HG03135 (cell line): ENCODE results near the gene ARHGEF38.

Source experiments
- ATAC-seq: cut with Tn5 transposase; IDR thresholded peaks from one replicate; pipeline ENCODE4 v1.9.1; 2021; ENCODE audit warnings: mild to moderate bottlenecking, moderate library complexity; ENCODE audit not compliant: unreplicated experiment

ARHGEF38 gene, protein sequence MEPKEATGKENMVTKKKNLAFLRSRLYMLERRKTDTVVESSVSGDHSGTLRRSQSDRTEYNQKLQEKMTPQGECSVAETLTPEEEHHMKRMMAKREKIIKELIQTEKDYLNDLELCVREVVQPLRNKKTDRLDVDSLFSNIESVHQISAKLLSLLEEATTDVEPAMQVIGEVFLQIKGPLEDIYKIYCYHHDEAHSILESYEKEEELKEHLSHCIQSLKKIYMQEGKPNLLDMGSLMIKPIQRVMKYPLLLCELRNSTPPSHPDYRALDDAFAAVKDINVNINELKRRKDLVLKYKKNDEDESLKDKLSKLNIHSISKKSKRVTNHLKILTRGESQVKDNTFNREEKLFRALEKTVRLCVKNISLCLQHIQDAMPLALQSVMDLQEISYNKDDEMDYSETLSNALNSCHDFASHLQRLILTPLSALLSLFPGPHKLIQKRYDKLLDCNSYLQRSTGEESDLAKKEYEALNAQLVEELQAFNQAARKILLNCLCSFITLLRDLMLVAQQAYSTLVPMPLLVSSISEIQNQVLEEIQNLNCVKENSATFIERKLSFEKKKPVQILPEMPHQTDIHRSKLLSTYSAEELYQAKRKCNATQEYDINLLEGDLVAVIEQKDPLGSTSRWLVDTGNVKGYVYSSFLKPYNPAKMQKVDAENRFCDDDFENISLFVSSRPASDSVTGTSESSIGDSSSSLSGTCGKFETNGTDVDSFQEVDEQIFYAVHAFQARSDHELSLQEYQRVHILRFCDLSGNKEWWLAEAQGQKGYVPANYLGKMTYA

DNA sequence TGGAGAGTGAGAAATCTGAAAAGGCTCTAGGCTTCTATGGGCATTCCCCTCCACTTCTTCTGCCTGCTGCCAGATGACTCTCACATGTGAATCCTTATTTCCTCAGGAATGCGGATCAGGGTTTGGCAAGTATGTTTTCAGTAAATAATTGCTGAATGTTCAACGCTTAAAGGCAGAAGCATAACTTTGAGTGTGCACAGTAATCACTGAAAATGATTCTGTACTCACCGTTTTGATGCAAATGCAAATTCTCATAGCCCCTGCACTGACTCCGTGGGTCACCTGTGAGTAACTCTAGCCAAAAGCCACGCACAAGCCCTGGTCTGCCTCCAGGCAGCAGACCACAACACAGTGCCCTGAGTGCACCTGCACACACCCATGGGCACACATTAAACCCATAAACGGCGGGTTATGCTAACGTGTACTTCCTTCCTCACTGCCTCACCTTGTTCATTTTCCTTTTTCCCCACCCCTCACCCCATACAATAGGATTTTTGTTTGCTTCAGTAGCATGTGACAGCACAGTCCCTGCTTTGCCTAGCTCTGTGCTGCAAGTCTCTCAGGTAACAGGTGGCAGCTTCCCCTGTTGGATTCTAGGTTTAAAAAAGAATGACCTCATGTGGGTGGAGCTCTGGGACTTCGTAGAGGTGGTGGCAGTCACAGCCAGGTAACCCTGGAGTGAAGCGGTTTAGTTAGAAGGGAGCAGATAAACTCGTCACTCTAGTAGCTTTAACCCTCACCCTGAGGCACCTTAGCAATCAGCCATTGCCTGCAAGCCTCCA is at the start of gene ARHGEF38:
Gene ARHGEF38 (plus strand): TSS at position 656 of the 782 bp plus-strand sequence. CDS start 146 bp downstream, outside the sequence.
- no peak for ATAC-seq

DNA sequence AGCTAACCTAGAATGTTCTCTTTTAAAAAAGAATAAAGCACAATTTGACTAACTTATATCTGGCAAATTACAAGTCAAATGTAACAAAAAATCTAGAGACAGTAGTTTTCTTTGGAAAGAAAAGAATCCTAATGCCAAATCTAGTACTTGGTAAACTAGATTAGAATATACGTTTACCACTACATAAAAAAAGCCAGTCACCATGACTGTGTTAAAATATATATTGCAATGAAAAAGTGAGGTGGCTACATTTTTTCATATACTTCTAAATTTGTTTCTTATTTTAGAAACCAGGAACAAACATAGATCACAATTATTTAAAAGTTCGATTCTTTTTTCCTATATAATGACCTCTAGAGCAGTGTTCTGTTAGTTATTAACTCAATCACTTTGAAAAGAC is 48.9 kb upstream of the ARHGEF38 start:
- no peak for ATAC-seq

DNA sequence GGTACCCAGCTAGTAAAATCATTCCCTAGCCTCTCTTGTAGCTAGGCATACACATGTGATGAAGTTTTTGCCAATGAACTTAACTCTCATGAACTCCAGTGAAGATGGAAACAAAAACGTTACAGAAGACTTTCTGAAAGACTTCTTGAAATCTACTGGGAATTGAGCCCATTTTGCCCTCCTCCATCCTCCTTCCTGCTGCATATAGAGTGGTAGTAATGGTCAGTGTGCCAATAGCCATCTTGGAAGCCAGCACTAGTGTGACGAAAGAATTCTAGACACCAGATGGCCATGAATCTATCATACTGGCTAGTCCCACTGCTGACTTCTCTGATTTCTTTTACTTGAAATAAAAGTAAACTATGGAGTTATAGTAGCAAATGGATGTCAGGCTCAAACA is 47.7 kb upstream of the ARHGEF38 start:
- ATAC-seq: no peak

DNA sequence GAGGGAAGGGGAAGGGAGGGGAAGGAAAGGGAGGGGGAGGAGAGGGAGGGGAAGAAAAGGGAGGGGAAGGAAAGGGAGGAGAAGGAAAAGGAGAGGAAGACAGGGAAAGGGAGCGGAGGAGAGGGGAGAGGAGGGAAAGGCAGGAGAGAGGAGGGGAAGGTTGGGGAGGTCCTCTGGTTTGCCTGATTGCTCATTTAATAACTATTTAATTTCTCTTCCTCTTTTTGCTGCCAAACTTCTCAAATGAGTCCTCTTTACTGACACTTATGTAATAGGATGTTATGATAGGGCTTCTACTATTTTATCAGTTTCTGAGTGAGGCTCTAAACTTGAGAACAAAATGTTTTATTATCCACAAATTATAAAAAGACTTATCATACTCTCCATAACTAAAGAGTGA is 43.1 kb upstream of the ARHGEF38 start:
- ATAC-seq: peak; percentile 95

DNA sequence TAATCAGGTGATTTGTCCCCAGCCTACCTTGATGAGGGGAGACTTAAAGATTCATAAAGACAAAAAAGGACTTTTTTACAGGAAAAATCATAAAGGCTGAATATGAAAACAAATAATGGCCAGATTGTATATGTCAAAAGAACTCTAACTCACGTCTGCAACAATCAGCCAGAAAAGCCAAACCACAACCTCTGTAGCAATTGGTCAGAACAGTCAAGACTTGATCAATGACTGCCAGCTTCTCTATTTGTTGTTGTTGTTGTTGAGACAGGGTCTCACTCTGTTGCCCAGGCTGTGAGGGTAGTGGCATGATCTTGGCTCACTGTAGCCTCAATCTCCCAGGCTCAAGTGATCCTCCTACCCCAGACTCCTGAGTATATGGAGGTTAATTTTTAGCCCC is 42.7 kb upstream of the ARHGEF38 start:
- ATAC-seq: peak; percentile 23

DNA sequence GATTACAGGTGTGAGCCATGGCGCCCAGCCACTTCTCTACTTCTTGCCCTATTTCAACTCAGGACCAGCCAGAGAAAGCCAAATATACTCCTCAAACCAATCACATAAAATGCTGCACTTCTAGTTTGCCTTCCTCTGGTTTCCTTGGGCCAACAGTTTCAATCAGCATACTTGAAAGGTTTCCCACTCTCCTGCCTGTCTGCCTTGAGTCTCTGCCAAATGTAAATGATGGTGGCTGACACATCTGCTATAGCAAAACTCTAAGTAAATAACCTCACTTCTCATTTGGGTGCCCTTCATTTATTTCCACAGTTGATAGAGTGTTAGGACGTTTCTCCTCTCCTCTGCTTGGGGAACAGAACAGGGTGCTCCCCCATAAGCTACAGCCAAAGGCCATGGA is 42.2 kb upstream of the ARHGEF38 start:
- no peak for ATAC-seq

DNA sequence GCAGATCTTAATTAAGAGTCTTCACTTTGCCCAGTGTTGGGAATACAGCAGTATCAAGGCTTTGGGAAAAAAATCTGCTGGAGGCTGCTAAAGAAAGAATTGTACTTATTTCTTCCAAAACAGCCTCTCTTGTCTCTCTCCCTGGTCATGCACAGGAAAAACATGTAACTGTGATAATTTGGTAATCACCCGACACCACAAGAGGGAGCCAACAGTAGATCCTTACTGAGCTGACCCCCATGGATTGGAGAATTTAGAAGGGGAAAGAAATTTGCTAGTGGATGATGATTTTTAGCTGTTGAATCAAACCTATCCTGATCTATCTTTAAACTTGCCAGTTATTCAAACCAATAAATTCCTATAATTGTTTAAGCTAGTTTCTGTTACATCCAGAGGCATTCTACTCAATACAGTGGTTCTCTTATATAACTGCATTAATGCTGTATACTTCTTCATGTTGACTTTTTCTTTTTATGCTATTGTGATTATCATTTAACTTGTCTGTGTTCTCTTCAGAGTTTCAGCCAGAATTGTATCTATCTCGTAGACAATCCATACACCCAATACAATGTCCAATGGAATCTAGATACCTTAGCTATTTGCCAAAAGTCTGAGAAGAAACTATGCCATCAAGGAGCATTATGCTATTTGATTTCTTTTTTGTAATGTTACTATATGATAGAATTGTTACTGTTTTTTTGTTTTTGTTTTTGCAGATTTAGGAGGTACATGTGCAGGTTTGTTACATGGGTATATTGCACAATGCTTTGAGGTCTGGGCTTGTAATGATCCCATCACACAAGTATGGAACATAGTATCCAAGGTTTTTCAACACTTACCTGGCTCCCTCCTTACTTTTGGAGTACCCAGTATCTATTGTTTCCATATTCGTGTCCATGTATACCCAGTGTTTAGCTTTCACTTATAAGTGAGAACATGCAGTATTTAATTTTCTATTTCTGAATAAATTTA is 31.3 kb upstream of the ARHGEF38 start:
- ATAC-seq: peak; percentile 63

DNA sequence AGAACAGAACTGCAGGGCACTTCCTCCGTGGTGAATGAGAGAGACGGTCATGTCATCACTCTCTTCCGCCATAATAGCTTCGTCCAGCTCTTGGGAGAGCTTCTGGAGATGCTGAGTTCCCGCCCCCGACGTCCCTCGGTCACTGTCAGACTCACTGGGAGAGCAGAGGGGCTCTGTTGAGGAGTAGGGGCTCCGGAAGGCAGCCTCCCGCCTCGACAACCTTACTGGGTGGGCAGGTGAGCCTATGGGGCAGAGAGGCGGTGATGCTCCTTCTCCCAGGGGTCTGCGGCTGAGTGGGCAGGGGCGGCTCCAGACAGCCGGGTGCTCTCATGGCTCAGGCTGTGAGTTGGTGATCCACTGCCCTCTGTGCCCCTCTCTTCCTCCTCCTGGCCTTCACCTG is 25.8 kb upstream of the ARHGEF38 start:
- no peak for ATAC-seq

DNA sequence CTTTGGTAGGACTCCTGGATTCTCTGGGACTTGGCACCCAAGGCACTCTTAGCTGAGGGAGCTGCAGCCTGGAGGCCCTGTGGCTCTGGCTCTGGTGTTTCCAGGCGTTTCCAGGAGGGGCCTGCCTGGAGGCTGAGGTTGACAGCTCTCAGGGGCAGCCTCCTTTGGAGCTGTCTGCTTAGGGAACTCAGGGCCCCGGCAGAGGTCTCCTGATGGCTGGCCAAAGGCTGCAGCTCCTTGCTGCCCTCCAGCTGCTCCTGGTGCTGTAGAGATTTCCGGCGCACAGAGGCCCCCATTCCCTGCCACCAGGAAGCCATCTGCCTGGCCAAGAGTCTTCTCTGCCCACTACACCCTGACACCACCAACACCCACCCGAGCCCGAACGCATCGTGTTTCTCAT is 25.3 kb upstream of the ARHGEF38 start:
- no peak for ATAC-seq

DNA sequence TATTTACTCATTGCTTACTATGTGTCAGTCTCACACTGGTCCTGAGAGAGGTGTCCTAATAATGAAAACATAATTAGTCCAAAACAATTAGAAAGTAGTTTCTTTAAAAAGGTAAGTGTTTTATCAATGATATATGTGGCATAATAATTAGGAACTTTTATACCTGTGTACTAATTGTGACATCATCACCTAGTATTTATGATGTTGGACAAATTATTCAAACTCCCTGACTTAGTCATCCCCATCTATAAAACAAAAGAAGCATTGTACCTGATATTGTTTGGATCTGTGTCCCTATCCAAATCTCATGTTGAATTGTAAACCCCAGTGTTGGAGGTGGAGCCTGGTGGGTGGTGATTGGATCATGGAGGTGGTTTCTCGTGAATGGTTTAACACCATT is 15.8 kb upstream of the ARHGEF38 start:
- ATAC-seq: no peak

DNA sequence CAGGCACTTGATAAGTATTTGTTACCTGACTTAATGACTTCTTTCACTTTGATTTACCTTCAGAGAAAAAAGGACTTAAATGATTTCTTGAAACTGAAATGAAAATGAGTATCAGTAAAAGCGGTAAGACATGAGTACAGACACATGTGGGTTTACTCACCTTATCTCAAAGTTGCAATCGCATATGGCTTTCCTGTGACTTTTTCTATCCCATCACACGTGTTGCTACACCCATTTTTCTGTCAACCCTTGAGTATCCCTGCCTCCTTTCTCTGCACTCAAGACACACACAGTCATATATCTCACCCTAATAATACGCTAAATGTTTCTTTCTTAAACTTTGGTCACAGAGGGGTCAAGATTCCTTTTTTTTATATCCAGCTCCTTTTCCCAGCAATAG is 11.0 kb upstream of the ARHGEF38 start:
- no peak for ATAC-seq

DNA sequence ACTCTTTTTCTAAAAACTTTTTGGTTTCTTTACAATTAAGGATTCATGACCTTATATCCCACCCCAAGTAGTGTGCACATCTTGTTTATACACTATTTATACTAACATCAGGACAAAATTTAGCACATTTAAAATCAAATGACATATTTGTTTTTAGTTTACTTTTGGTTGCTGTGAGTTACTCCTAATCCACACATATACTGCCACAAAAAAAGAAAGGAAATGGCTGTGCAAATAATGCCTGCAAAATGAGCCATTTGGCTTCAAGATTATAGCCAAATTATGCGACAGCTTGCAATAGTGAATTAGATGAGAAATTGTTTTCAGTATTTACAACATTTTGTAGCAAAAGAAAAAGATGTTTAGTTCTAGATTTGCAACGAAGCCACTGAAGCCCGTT is 10.4 kb upstream of the ARHGEF38 start:
- no peak for ATAC-seq

DNA sequence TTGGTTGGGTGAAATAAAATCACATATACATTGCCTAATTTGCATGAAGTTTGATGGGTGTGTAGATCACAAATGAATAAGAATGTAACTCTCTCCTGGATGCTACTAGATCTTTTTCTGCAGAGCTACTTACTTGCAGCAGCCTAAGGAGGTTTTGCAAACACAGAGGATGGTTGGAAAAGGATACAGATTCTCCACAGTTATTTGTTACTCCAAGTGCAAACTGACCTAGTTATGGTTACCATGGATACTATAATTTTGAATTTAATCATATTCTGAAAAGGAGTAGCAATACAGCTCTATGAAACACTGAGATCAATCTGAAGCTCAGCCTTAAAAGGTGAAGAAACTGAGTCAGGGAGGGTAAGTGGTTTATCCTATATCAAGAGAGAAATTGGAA is 9.1 kb upstream of the ARHGEF38 start:
- ATAC-seq: no peak

DNA sequence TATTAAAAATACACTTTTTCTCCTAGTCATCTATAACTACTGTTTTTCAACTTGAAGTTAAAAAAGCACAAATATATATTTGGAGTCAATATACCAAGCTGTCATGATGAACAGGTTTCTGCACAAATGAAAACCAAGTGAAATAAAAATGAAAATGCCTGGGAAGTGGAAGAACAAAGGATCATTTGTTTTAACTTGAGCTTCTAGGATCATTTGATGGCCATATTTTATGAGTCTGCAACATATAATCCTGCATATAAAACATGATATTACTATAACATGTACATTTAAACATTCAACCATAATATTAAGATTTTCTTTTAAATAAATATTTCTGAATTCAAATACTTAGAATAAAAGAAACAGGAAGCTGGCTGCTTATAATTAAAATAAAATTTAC is 8.5 kb upstream of the ARHGEF38 start:
- ATAC-seq: no peak

DNA sequence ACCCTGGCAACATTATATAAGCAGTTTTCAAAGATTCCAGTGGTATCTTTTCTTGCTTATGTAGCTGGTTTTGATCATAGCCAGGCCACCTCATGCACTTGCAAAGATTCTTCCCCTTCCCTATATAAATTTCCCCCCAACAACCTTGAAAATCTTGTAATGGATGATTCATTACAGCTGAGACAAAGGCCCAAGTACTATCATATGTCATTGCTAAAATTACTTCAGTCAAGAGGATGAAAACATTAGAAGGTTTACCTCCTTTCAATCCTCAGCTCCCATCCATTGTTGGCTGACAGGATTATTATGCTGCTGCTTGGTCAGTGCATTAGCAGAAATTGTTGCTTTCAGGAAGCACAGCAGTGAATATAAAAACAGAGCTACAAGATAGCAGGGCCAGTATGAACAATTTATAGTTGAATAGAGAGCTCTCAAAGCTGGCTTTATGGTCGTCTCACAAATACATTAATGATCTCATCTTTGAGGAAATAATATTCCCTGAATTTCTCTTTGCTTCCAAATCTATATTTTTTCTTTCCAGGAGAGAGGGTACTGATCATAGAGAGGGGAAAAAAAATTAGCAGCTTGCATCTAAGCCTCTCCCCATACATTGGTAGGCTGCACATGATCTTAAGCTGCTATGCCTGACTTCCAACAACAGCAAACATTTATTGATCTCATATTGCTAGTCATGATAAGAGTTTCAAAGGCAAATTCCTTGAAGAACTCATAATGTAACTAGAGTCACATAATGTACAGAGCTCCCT is 7.7 kb upstream of the ARHGEF38 start:
- ATAC-seq: no peak

DNA sequence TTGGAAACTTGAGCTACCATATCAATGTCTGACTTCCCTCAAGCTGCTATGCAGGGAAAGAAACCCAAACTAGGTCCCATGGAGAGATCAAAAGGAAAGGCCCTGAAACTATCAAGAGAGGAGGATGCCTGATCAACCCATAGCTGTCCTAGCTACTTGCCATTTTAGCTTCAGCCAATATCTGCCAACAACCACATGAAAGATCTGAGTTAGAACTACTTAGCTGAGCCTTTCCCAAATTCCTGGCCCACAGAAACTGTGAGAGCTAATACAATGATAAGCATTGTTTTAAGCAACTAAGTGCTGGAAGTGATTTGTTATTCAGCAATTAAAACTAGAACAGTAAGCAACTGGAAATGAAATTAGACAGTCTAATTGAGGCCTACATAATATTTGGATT is 6.3 kb upstream of the ARHGEF38 start:
- no peak for ATAC-seq

DNA sequence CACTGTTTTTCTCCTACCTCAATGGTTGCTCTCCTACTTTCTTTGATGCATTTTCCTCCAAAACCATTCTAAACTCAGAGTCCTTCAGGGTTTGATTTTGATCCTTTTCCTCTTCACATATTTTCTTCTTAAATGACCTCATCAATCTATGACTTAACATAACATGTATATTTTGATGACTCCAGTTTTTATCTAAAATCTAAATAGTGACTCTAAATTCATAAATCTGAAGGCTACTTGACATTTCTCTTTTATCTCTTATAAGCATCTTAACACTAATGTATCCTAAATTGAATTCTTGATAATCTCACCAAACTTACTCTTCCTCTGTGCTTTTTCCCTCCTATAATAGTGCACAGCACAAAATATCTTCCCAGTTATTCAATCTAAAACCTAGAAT is 4.7 kb upstream of the ARHGEF38 start:
- no peak for ATAC-seq

DNA sequence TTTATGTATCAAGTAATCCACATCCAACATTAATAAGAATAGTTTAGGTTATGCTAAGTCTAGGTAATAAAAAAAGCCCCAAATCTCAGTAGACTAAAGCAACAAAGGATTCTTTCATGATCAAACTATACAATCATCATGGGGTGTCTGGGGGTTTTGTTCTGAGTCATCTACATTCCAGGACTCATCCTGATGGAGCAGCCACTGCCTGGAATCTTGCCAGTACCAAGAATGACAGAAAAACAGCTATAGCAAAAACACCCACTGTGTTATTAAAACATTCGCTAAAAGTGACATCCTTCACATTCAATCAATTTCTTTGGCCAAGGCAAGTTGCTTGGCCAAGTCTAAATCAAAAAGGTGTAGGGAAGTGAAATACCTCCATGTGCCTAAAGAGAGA is 3.9 kb upstream of the ARHGEF38 start:
- no peak for ATAC-seq

DNA sequence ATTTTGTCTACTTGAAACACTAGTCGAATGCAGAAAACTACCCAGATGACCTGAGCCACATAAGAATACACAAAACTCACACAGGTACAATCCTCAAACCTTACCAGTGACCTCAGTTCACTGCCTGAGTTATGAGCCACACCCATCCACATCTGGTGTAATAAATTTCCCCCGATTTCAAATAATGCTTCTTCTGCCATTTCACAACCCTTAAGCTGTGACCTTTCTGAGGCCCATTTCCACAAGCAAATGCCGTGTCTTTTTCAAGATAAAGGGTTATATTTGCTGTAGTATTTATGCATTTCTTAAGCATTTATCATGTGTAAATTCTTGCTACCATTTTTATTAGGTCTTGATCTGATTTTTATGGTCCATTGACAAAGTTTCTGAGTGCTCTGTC is 1.8 kb upstream of the ARHGEF38 start:
- ATAC-seq: no peak

DNA sequence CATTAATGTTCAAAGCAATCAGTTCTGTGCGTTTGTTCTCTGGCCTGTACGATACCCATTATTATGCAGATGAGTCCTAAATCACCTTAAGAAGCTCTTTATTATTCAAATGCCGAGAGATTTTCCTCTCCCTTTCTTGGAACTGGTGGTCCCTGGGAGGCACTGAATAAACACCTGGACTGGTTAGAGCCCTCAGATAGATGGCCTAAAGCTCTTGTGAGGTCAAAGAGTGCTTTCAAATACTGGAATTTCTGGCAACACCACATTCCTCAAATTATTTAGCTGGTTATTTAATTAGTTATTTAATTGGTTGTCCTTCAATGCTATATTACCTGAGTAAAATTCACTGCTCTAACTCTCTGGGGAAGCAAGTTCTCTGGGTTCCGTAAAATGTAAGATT is 3.0 kb downstream of the ARHGEF38 start:
- ATAC-seq: no peak
